AG10803 (cell line): ENCODE data around the gene HTRA1.

ENCODE experiments used
- DNase-seq: peaks from one replicate; pipeline ENCODE4 v3.0.0; 2010; ENCODE audit warnings: low read depth
- H3K4me3 ChIP-seq: 2 replicates; pipeline ENCODE4 v1.5.1; 2011; ENCODE audit warnings: mild to moderate bottlenecking, low read length, control low read depth
- TF ChIP-seq, protein P1 (sequence below): conservative IDR thresholded peaks from 2 replicates; pipeline ENCODE4 v1.5.1; 2011; ENCODE audit warnings: mild to moderate bottlenecking, low read length, control low read depth, inconsistent platforms

Gene HTRA1

DNA sequence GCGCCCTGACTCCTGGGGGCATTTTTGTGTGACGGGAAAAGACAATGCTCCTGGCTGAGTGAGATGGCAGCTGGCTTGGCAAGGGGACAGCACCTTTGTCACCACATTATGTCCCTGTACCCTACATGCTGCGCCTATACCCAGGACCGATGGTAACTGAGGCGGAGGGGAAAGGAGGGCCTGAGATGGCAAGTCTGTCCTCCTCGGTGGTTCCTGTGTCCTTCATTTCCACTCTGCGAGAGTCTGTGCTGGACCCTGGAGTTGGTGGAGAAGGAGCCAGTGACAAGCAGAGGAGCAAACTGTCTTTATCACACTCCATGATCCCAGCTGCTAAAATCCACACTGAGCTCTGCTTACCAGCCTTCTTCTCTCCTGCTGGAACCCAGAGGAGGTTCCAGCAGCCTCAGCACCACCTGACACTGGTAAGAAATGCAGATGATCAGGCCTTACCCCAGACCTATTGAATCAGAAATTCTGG lies 6.7 kb upstream of the HTRA1 start, which contains the start of gene ARMS2:
Gene ARMS2 (plus strand): TSS at position 51 of the 478 bp plus-strand sequence. CDS start 75 bp downstream, at position 126.
- DNase-seq = no peak
- no peak within 1 kb of the TSS for H3K4me3 ChIP-seq
- TF ChIP-seq, protein P1, sequence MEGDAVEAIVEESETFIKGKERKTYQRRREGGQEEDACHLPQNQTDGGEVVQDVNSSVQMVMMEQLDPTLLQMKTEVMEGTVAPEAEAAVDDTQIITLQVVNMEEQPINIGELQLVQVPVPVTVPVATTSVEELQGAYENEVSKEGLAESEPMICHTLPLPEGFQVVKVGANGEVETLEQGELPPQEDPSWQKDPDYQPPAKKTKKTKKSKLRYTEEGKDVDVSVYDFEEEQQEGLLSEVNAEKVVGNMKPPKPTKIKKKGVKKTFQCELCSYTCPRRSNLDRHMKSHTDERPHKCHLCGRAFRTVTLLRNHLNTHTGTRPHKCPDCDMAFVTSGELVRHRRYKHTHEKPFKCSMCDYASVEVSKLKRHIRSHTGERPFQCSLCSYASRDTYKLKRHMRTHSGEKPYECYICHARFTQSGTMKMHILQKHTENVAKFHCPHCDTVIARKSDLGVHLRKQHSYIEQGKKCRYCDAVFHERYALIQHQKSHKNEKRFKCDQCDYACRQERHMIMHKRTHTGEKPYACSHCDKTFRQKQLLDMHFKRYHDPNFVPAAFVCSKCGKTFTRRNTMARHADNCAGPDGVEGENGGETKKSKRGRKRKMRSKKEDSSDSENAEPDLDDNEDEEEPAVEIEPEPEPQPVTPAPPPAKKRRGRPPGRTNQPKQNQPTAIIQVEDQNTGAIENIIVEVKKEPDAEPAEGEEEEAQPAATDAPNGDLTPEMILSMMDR = no peak

GRCh38 chr10:122455376-122456079 lies 5.8 kb upstream of the HTRA1 start:
- H3K4me3 ChIP-seq = no peak overlapping the region
- TF ChIP-seq, protein P1 = no peak
- no peak for DNase-seq

DNA sequence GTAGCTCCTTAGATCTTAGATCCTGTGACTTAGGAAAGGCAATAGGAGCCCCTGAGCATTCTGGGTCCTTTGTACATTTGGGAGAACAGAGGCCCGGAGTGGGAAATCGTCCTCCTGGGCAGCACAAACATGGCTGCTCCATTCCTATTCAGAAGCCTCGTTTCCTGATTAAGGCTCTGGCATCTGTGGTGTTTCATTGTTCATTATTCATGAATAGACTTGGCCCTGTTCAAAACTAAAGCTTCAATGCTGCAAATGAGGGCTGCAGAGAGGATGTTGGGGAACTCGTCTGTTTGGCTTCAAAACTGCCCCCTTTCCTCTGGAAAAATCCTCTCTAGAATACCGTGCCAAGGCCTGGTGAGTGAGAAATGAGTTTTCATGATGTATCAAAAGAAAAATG lies 3.4 kb upstream of the HTRA1 start:
- no peak for DNase-seq
- H3K4me3 ChIP-seq = no peak overlapping the region

GRCh38 chr10:122458693-122459092 lies 2.7 kb upstream of the HTRA1 start:
- TF ChIP-seq, protein P1 = no peak
- H3K4me3 ChIP-seq = no peak overlapping the region
- DNase-seq = no peak

More for the DNA sequence above, 3.4 kb upstream of the HTRA1 start:
- TF ChIP-seq, protein P1 = no peak

DNA sequence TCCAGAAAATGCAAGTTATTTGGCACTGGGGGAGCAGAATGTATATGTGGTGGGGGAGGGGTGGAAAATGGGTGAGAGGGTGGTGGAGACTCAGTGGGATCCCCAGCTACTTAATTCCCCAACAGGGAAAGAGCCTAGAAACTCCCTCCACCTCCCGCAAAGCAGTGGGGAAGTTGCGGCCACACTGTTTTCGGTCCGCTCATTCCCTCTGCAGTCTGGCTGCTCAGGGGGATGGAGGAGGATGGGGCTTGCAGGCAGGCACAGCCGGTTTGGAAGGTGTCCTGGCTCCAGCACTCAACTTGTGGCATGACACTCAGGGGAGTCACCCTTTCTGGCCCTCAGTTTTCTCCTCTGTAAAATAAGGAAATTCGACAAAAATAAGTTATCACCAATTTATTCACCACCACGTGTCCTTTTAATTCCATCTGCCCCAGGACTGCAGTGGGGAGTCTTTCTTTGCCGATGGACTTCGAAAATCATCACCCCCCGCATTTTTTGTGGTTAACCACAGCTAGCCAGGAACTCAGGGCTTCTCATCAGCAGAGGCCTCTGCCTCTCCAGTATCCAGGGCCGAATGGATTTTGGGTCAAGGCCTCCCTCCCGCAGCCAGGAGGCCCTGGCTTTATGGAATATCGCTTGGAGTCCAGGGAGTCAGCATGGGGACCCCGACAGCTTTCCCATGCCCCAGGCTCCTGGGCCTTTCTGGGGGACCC lies 1.6 kb upstream of the HTRA1 start:
- TF ChIP-seq, protein P1 = no peak
- H3K4me3 ChIP-seq = no peak overlapping the region
- peak; percentile 79 for DNase-seq

GRCh38 chr10:122460891-122461293 lies 461 bp upstream of the HTRA1 start:
- peak overlapping the region; percentile 61 for H3K4me3 ChIP-seq
- TF ChIP-seq, protein P1 = no peak
- DNase-seq = no peak
